OCI-LY7 (cell line): ENCODE data around the gene C7orf25. TPM values are rescaled to one million over a fixed set of nuclear protein-coding genes. Genes with fewer than 3 reads are reported as not detected.

Experiments used
- BruUV-seq: library from RNA; stranded (reverse); fragments of 400-500 nt; replicated peaks from 2 replicates; lab custom pipeline; 2021; lab: Mats Ljungman, UMichigan
- CTCF ChIA-PET: fragments of 300-600 bp; sonication (Branson Sonifier 250); formaldehyde crosslinking; loops from one replicate; lab custom pipeline; 2022; ENCODE audit warnings: antibody characterized with exemption; ENCODE audit not compliant: unreplicated experiment; lab: Charles Lee
- POLR2A ChIA-PET: fragments of 300-600 bp; sonication (Branson Sonifier 250); formaldehyde crosslinking; loops from one replicate; lab custom pipeline; 2022; ENCODE audit warnings: antibody characterized with exemption; lab: Charles Lee
- DNase-seq: peaks from one replicate; pipeline ENCODE4 v3.0.0-alpha.2; 2015; ENCODE audit warnings: low spot score
- H2AFZ ChIP-seq: fragments of 200-600 bp; sonication (generic), shearing (Covaris generic); 2 replicates; pipeline ENCODE4 v1.6.1; 2014; ENCODE audit warnings: mild to moderate bottlenecking, antibody characterized with exemption, low read length, moderate library complexity
- H3K27ac ChIP-seq: fragments of 200-600 bp; sonication (generic); 2 replicates; pipeline ENCODE4 v1.5.1; 2014; ENCODE audit warnings: mixed run types, low read depth, mild to moderate bottlenecking, moderate library complexity, low read length, inconsistent platforms; ENCODE audit not compliant: poor library complexity, severe bottlenecking
- H3K36me3 ChIP-seq: fragments of 200-600 bp; sonication (generic); 2 replicates; pipeline ENCODE4 v1.6.1; 2014; ENCODE audit warnings: mild to moderate bottlenecking, antibody characterized with exemption, low read length, moderate library complexity, mixed read lengths; ENCODE audit not compliant: insufficient read depth
- H3K4me1 ChIP-seq: fragments of 200-600 bp; sonication (generic); 2 replicates; pipeline ENCODE4 v1.5.1; 2014; ENCODE audit warnings: mild to moderate bottlenecking, low read length; ENCODE audit not compliant: insufficient read depth, poor library complexity, severe bottlenecking
- H3K4me2 ChIP-seq: fragments of 200-600 bp; sonication (generic); 2 replicates; pipeline ENCODE4 v1.6.1; 2014; ENCODE audit warnings: mild to moderate bottlenecking, low read length
- H3K4me3 ChIP-seq: fragments of 200-600 bp; sonication (generic); 2 replicates; pipeline ENCODE4 v1.5.1; 2014; ENCODE audit warnings: mild to moderate bottlenecking, low read depth, low read length; ENCODE audit not compliant: poor library complexity, severe bottlenecking
- H3K79me2 ChIP-seq: fragments of 200-600 bp; sonication (generic); 2 replicates; pipeline ENCODE4 v1.6.1; 2016; ENCODE audit warnings: low read depth, mild to moderate bottlenecking, low read length, moderate library complexity, mixed read lengths; ENCODE audit not compliant: insufficient read depth
- H3K9me2 ChIP-seq: fragments of 200-600 bp; sonication (generic); 2 replicates; pipeline ENCODE4 v1.6.1; 2016; ENCODE audit warnings: mild to moderate bottlenecking, low read length, mixed read lengths; ENCODE audit not compliant: insufficient read depth
- H3K9me3 ChIP-seq: fragments of 200-600 bp; sonication (generic); 2 replicates; pipeline ENCODE4 v1.6.1; 2014; ENCODE audit warnings: mild to moderate bottlenecking, mixed run types, low read length, mixed read lengths
- H4K20me1 ChIP-seq: fragments of 200-600 bp; sonication (generic); 2 replicates; pipeline ENCODE4 v1.6.1; 2014; ENCODE audit warnings: mild to moderate bottlenecking, antibody characterized with exemption, low read length, moderate library complexity, mixed read lengths; ENCODE audit not compliant: insufficient read depth
- EZH2phosphoT487 ChIP-seq: fragments of 200-600 bp; sonication (generic); IDR thresholded peaks from 2 replicates; pipeline ENCODE4 v1.6.1; 2018; ENCODE audit warnings: low read depth, borderline replicate concordance, mild to moderate bottlenecking, mixed run types, antibody characterized with exemption, low read length, moderate library complexity, mixed read lengths
- intact Hi-C: fragments of 100-400 bp; cut with micrococcal nuclease; formaldehyde crosslinking; loops from one replicate; pipeline ENCODE4 v1.10.0; 2022; ENCODE audit not compliant: unreplicated experiment
- total RNA-seq, 2 experiments: library from RNA; depleted of rRNA in 1 of 2; stranded (reverse); fragments of >200 nt in 1 of 2; shearing (Covaris generic) in 1 of 2; gene quantifications; 2 replicates each; pipeline ENCODE4 v1.2.3, GENCODE V29; 2014 to 2022
- TF ChIP-seq, protein P1 (sequence below): fragments of 200-600 bp; sonication (generic); conservative IDR thresholded peaks from 2 replicates; pipeline ENCODE4 v1.5.1; 2014; ENCODE audit warnings: mild to moderate bottlenecking, antibody characterized with exemption, low read length, moderate library complexity, mixed read lengths

The C7orf25 gene
- total RNA-seq, 2 experiments from 2014 or later, result 6.0 to 9.1 TPM

DNA sequence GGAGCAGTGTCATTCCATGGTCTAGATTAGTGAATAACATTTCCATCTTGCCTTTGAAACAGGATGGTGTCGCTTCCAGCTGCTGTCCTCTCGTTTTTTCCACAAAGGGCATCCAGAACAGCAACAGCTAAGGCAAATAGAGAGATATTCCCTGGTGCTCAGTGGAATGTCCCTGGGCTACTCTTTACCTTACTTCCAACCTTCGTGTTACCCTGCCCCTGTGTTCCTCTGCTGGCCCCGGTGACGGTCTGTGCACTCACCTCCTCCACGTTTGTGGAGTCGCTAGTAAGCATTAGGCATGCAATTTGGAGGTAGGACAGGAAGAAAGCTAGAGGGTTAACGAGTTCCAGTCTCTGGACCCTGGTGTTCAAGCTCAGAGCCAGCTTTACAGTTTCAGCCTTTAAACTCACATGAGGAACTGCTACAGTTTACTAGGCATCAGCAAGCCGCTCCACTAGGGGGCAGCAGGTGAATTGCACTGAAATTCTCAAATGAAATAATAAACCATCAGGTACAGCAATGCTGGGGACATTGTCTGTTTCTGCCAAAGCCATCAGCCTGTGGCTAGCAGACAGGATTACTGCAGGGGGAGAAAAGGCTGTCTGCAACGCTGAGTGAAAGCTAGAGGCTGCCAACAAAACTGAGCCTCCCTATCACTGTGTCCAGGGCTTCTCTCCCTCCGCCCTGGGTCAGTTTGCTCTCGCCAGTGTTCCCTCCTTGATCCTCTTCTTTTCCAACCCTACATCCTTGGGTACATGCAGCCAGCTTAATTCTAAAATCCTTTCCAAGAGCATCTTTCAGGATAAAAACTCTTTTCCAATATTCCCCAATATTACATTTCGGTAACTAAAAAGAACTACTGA, 29.3 kb upstream of the C7orf25 start:
- H3K4me1 ChIP-seq, result peaks cover 29% of the 10 kb centered on the region
- H3K79me2 ChIP-seq, result no peaks in the 10 kb centered on the region
- DNase-seq, result peak; percentile 87
- H3K9me3 ChIP-seq, result no peaks in the 10 kb centered on the region
- ChIA-PET CTCF (interaction anchor here (0.7 to 1.2 kb wide), 5 partner anchors 130 to 498 kb away, joined by 3 to 5 read pairs (median 3); no protein-coding TSS in a partner anchor), POLR2A (interaction anchor here (0.6 to 1.5 kb wide), 5 partner anchors 8 to 29 kb away, joined by 3 to 6 read pairs (median 5); partner anchors contain the start of genes C7orf25, MRPL32 and PSMA2)
- TF ChIP-seq, protein P1, sequence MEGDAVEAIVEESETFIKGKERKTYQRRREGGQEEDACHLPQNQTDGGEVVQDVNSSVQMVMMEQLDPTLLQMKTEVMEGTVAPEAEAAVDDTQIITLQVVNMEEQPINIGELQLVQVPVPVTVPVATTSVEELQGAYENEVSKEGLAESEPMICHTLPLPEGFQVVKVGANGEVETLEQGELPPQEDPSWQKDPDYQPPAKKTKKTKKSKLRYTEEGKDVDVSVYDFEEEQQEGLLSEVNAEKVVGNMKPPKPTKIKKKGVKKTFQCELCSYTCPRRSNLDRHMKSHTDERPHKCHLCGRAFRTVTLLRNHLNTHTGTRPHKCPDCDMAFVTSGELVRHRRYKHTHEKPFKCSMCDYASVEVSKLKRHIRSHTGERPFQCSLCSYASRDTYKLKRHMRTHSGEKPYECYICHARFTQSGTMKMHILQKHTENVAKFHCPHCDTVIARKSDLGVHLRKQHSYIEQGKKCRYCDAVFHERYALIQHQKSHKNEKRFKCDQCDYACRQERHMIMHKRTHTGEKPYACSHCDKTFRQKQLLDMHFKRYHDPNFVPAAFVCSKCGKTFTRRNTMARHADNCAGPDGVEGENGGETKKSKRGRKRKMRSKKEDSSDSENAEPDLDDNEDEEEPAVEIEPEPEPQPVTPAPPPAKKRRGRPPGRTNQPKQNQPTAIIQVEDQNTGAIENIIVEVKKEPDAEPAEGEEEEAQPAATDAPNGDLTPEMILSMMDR, result peak; percentile 99
- TF ChIP-seq EZH2phosphoT487, result no peak
- no peak overlapping the region for H3K27ac ChIP-seq
- no peak overlapping the region for H3K4me3 ChIP-seq
- H4K20me1 ChIP-seq, result no peaks in the 10 kb centered on the region
- peaks cover 46% of the 10 kb centered on the region for H3K36me3 ChIP-seq
- no peak overlapping the region for H3K4me2 ChIP-seq
- H2AFZ ChIP-seq, result no peak overlapping the region
- intact Hi-C loops, result loop anchor here (1.0 to 2.0 kb wide), 5 partner anchors 114 to 498 kb away; no protein-coding TSS in a partner anchor
- no peaks in the 10 kb centered on the region for H3K9me2 ChIP-seq
- BruUV-seq, result no TSS peak

DNA sequence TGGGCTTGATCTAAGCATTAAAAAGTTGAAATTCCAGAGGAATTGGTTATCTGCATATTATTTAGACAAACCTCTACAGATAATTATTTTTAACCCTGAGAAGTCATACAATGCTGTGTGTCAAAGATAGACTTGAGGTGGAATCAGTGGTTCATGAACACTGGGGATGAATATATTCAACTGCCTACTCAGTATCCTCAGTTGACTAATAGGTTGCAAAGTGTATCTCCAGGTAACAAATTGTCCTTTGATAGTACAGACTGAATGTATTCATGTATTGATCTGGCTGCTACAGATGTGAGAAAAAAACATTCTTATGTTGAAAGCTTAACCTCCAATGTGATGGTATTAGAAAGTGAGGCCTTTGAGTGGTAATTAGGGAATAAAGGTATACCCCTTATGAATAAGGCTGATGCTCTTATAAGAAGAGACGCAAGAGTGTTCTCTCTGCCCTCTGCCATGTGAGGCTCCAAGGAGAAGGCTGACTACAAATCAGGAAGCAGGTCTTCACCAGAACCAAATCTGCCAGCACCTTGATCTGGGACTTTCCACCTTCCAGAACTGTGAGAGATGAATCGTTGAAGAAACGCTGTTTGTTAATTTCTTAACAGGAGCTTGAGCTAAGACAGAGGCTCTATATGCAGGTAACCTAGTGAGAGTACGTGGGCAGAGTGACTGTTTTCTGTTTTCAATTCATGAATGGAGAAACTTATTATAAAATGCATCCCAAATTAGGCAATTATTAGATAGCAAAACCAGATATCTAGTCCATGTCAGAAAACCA, 27.8 kb upstream of the C7orf25 start:
- TF ChIP-seq EZH2phosphoT487, result no peak
- TF ChIP-seq, protein P1, result no peak
- no peak overlapping the region for H3K4me3 ChIP-seq
- intact Hi-C loops, result loop anchor here (2.0 to 10.0 kb wide), 3 partner anchors 115 to 645 kb away; partner anchors contain the start of gene STK17A
- peaks cover 2% of the 10 kb centered on the region; the same call in 1 of the 2 replicates for H3K79me2 ChIP-seq
- CTCF ChIA-PET, result no interaction called here
- no TSS peak for BruUV-seq
- no peaks in the 10 kb centered on the region for H4K20me1 ChIP-seq
- no peaks in the 10 kb centered on the region for H3K9me2 ChIP-seq
- DNase-seq, result no peak
- no peak overlapping the region for H3K27ac ChIP-seq
- H3K9me3 ChIP-seq, result no peaks in the 10 kb centered on the region
- POLR2A ChIA-PET, result no interaction called here
- no peak overlapping the region for H3K4me2 ChIP-seq
- H2AFZ ChIP-seq, result no peak overlapping the region
- peaks cover 14% of the 10 kb centered on the region for H3K4me1 ChIP-seq
- H3K36me3 ChIP-seq, result peaks cover 62% of the 10 kb centered on the region
